Osteocyte (in vitro differentiated cells): ENCODE data around the gene NUP210L. TPM values are rescaled to one million over a fixed set of nuclear protein-coding genes. Genes with fewer than 3 reads are reported as not detected.

Experiments used
- DNase-seq: peaks from one replicate; pipeline ENCODE4 v3.0.0; 2021; ENCODE audit warnings: mixed read lengths; ENCODE audit not compliant: unreplicated experiment; ENCODE audit errors: extremely low spot score
- H3K27ac Mint-ChIP-seq: one replicate; pipeline ENCODE4 v1.8.0; 2021; ENCODE audit warnings: mild to moderate bottlenecking, mixed read lengths; ENCODE audit not compliant: unreplicated experiment
- H3K27me3 Mint-ChIP-seq: one replicate; pipeline ENCODE4 v1.8.0; 2021; ENCODE audit warnings: mixed read lengths; ENCODE audit not compliant: unreplicated experiment
- H3K36me3 Mint-ChIP-seq: one replicate; pipeline ENCODE4 v1.8.0; 2021; ENCODE audit warnings: mixed read lengths; ENCODE audit not compliant: unreplicated experiment
- H3K4me1 Mint-ChIP-seq: one replicate; pipeline ENCODE4 v1.8.0; 2021; ENCODE audit warnings: mixed read lengths; ENCODE audit not compliant: unreplicated experiment
- H3K4me3 Mint-ChIP-seq: one replicate; pipeline ENCODE4 v1.8.0; 2021; ENCODE audit warnings: mild to moderate bottlenecking, moderate library complexity, mixed read lengths; ENCODE audit not compliant: unreplicated experiment
- H3K9me3 Mint-ChIP-seq: one replicate; pipeline ENCODE4 v1.8.0; 2021; ENCODE audit warnings: mixed read lengths; ENCODE audit not compliant: unreplicated experiment
- total RNA-seq: library from RNA; stranded (reverse); gene quantifications from 2 replicates; pipeline ENCODE4 v1.2.1, GENCODE V29; 2021
- TF ChIP-seq, protein P1 (sequence below): fragments of 200-600 bp; sonication (generic); IDR thresholded peaks from 2 replicates; pipeline ENCODE4 v1.5.0; 2021; ENCODE audit warnings: antibody characterized with exemption, mild to moderate bottlenecking, moderate library complexity

NUP210L gene
- total RNA-seq, 1 donor from 2014 or later = not detected

DNA sequence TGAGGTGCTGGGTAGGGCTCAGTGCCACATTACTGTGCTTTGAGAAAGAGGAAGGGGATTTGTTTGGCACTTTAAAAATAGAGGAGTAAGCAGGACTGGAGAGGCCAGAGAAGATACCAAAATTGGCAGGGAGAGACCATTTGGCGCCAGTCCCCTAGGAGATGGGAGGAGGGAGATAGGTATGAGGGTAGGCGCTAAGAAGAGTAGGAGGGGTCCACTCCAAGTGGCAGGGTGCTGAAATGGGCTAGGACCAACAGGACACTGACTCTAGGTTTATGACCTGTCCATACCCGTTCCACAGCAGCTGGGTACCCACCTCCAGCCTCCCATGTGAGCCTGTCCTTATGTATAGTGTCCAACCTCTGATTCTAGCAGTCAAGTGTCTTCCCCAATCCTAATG, 195.4 kb downstream of the NUP210L start:
- no peaks in the 10 kb centered on the region for H3K9me3 Mint-ChIP-seq
- peaks cover 9% of the 10 kb centered on the region for H3K36me3 Mint-ChIP-seq
- no peaks in the 10 kb centered on the region for H3K27me3 Mint-ChIP-seq
- TF ChIP-seq, protein P1, sequence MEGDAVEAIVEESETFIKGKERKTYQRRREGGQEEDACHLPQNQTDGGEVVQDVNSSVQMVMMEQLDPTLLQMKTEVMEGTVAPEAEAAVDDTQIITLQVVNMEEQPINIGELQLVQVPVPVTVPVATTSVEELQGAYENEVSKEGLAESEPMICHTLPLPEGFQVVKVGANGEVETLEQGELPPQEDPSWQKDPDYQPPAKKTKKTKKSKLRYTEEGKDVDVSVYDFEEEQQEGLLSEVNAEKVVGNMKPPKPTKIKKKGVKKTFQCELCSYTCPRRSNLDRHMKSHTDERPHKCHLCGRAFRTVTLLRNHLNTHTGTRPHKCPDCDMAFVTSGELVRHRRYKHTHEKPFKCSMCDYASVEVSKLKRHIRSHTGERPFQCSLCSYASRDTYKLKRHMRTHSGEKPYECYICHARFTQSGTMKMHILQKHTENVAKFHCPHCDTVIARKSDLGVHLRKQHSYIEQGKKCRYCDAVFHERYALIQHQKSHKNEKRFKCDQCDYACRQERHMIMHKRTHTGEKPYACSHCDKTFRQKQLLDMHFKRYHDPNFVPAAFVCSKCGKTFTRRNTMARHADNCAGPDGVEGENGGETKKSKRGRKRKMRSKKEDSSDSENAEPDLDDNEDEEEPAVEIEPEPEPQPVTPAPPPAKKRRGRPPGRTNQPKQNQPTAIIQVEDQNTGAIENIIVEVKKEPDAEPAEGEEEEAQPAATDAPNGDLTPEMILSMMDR = no peak
- no peak overlapping the region for H3K4me3 Mint-ChIP-seq
- H3K27ac Mint-ChIP-seq = peak overlapping the region; percentile 96
- H3K4me1 Mint-ChIP-seq = peaks cover 58% of the 10 kb centered on the region
- DNase-seq = no peak

DNA sequence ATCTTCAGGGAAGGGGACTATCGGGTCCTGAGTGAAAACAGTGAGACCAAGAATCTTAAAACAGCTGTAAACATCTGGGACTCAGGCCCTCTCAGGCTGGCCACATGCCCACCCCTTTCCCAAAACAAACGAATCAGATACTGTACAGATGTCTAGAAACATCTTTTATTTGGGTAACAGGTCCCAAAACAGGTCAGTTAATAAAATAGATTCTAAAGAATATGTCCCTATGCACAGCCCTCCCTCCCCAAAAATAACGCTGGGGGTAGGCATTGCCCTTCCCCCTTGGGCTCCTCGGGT, 196.0 kb downstream of the NUP210L start:
- no peaks in the 10 kb centered on the region for H3K27me3 Mint-ChIP-seq
- H3K4me3 Mint-ChIP-seq = peak overlapping the region; percentile 96
- H3K4me1 Mint-ChIP-seq = peaks cover 52% of the 10 kb centered on the region
- peak overlapping the region; percentile 96 for H3K27ac Mint-ChIP-seq
- peaks cover 14% of the 10 kb centered on the region for H3K36me3 Mint-ChIP-seq
- no peaks in the 10 kb centered on the region for H3K9me3 Mint-ChIP-seq
- DNase-seq = no peak
- TF ChIP-seq, protein P1 = no peak

DNA sequence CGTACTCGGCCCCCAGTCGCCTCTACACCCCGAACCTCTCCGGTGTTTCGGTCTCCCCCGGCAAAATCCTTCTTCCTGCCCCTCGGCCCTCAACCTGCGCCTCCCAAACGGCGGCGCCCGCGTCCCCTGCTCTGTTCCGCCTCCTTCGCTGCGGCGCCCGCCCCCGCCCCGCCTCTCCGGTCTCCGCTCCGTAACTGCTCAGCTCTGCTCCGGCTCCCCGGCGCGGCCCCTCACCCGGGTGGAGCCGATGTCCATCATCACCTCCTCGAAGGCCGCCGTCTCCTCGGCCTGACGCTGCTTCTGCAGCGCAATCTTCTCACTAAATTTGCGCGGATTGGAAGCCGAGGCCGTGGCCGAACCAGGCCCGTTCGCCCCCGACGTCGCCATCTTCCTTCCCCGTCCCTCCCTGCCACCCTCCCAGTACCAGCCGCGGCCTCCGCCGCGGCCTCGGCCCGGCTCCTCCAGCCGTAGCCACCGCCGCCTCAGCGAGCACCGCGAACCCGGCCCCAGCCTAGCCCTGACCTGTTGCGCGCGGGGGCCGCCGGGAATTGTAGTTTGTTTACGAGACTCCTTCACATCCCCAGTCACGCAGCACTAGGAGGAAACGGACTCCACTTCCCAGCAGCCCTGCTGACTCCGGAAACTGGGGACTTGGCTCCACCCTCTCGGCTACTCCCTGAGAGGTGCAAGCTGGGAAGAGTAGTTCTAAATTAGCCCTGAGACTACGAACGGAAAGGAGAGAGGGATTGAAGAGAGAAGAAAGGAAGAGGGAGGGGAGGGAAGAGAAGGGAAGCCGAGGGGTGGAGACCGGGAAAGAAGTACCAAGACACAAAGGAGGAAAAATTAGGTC, 196.5 kb downstream of the NUP210L start, which contains the start of gene CRTC2:
Gene CRTC2 (minus strand): TSS at position 502 of the 850 bp plus-strand sequence. CDS start 115 bp downstream, at position 387.
- Mint-ChIP-seq H3K27ac (peak within 1 kb of the TSS; percentile 96), H3K9me3 (no peaks in the 10 kb centered on the region), H3K36me3 (peaks cover 14% of the 10 kb centered on the region), H3K27me3 (no peaks in the 10 kb centered on the region), H3K4me1 (peaks cover 48% of the 10 kb centered on the region), H3K4me3 (peak within 1 kb of the TSS; percentile 96)
- DNase-seq = peak; percentile 99
- TF ChIP-seq, protein P1 = no peak

DNA sequence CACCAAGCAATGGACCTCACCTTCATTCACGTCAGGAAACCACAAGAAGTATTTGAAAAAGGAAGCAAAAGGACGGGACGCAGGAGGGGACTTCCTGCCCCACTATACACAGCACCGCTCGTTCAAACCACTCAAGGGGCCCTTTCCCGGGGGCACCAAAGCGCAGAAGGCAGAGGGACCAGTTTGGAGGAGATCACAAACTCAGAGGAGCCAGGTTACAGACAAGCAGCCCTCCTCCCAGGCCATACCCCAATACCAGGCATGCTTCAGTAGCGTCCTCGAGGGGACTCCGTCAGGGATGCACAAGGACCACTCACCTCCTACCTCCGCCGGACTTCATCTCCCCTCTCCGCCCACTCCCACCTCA, 197.1 kb downstream of the NUP210L start:
- Mint-ChIP-seq H3K4me1 (peaks cover 47% of the 10 kb centered on the region), H3K36me3 (peaks cover 14% of the 10 kb centered on the region), H3K27ac (peak overlapping the region; percentile 96), H3K4me3 (peak overlapping the region; percentile 96), H3K9me3 (no peaks in the 10 kb centered on the region), H3K27me3 (no peaks in the 10 kb centered on the region)
- TF ChIP-seq, protein P1 = peak; percentile 15
- no peak for DNase-seq

DNA sequence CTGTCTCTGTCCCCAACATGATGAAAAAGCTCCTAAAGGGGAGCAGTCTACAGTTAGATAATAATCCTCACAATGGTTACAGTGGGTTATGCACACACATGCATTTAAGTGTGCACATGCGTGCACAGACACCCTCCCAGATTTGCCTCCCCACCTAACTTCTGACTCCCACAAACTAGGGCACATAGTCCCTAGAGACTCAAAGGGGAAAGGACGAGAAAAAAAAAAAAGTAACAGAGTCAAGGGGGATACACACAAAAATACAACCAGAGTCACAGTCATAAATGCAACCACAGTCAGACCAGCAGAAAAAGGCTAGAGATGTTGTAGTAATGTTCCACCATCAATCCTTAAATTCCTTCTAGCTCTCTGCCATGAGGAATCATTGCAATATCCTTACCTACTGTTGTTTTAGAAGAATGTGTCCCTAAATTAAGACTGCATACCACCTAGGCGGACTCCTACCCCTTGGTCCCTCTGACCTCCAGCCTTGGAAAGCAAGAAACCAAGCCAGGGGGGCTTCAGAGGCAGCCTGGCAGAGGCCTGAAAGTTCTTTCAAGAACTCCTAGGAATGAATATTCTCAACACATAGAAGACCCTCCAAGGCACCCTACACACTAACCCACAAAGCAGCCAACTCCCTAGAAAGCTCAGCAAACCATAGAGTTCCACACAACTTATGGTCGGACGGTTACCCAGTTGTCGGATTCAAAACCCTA, 197.7 kb downstream of the NUP210L start:
- DNase-seq = no peak
- H3K4me3 Mint-ChIP-seq = peak overlapping the region; percentile 96
- no peaks in the 10 kb centered on the region for H3K9me3 Mint-ChIP-seq
- peaks cover 41% of the 10 kb centered on the region for H3K4me1 Mint-ChIP-seq
- H3K27ac Mint-ChIP-seq = peak overlapping the region; percentile 96
- no peaks in the 10 kb centered on the region for H3K27me3 Mint-ChIP-seq
- TF ChIP-seq, protein P1 = no peak
- peaks cover 18% of the 10 kb centered on the region for H3K36me3 Mint-ChIP-seq
